Naive B cell (primary cell): Measurements from ENCODE around the gene GDF10. TPM values are rescaled to one million over a fixed set of nuclear protein-coding genes. Genes with fewer than 3 reads are reported as not detected.

Experiments
- ATAC-seq, 2 donors: fragments of 150-1000 bp; cut with Tn5 transposase; 2 replicates each; pipeline ENCODE4 v1.10.0; 2021; ENCODE audit warnings: low read depth in 2 of 2, mild to moderate bottlenecking in 2 of 2, moderate library complexity in 2 of 2
- DNase-seq: peaks from one replicate; pipeline ENCODE4 v3.0.0; 2022
- H3K27ac Mint-ChIP-seq, 6 donors: one replicate each; pipeline ENCODE4 v1.8.0; 2020 to 2022; ENCODE audit warnings: mild to moderate bottlenecking in 6 of 6, mixed read lengths in 6 of 6, moderate library complexity in 5 of 6, inconsistent platforms in 2 of 6
- H3K27me3 Mint-ChIP-seq, 3 donors: one replicate each; pipeline ENCODE4 v1.8.0; 2021 to 2022; ENCODE audit warnings: mixed read lengths in 3 of 3, mild to moderate bottlenecking in 1 of 3
- H3K36me3 Mint-ChIP-seq, 2 donors: one replicate each; pipeline ENCODE4 v1.8.0; 2020 to 2022; ENCODE audit warnings: mixed read lengths in 2 of 2, inconsistent platforms in 1 of 2, mild to moderate bottlenecking in 1 of 2
- H3K4me1 Mint-ChIP-seq, 3 donors: one replicate each; pipeline ENCODE4 v1.8.0; 2020 to 2022; ENCODE audit warnings: mixed read lengths in 3 of 3, inconsistent platforms in 1 of 3, mild to moderate bottlenecking in 1 of 3, moderate library complexity in 1 of 3
- H3K4me3 Mint-ChIP-seq, 8 donors: one replicate each; pipeline ENCODE4 v1.8.0; 2020 to 2022; ENCODE audit warnings: mild to moderate bottlenecking in 8 of 8, mixed read lengths in 8 of 8, moderate library complexity in 8 of 8, inconsistent platforms in 2 of 8
- H3K9me3 Mint-ChIP-seq, 7 donors: one replicate each; pipeline ENCODE4 v1.8.0; 2020 to 2022; ENCODE audit warnings: mixed read lengths in 7 of 7, mild to moderate bottlenecking in 5 of 7, inconsistent platforms in 2 of 7, moderate library complexity in 1 of 7
- polyA plus RNA-seq, 6 donors: library from polyadenylated mRNA; unstranded; fragments of 300-500 nt; fragmentation: Illumina TruSeq; gene quantifications; one replicate each; pipeline ENCODE4 v1.2.3, GENCODE V29; 2021; ENCODE audit warnings: low read depth in 6 of 6

The GDF10 gene
- polyA plus RNA-seq, 6 donors from 2014 or later = not detected

DNA sequence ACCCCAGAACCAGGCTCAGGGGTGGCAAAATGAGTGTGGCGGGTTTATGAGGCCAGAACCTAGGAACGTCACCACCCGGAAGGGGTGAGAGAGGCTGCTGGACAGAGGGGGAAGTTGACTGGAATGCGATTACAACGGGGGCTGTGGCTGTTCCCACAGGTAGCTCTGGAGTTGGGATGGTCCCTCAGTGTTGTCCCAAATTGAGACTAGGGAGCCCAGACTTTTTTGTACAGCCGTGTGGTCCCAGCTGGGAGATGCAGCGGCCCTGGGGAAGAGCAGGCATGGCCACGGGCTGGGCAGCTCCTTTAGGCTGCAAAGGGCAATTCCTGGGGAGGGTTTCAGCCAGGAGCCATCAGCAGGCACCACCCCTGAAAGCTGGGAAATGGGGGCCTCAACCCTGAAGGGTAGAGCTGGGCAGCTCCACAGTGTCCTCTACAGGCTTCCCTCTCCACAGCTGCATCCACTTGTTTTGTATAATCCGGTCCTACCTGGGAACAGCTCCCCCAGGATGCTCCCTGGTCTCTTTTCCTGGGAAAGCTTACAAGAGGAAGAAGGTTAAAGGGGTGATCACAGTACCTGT is 11.0 kb upstream of the GDF10 start:
- H3K36me3 Mint-ChIP-seq = no peaks in the 10 kb centered on the region
- H3K27me3 Mint-ChIP-seq = peaks cover 6 to 9% (median 8%) of the 10 kb centered on the region in 3 donors
- H3K4me3 Mint-ChIP-seq = no peak overlapping the region
- no peaks in the 10 kb centered on the region for H3K9me3 Mint-ChIP-seq
- H3K4me1 Mint-ChIP-seq = peaks cover 16 to 20% (median 17%) of the 10 kb centered on the region in 3 donors
- DNase-seq (no peak), ATAC-seq (no peak)
- no peak overlapping the region for H3K27ac Mint-ChIP-seq

DNA sequence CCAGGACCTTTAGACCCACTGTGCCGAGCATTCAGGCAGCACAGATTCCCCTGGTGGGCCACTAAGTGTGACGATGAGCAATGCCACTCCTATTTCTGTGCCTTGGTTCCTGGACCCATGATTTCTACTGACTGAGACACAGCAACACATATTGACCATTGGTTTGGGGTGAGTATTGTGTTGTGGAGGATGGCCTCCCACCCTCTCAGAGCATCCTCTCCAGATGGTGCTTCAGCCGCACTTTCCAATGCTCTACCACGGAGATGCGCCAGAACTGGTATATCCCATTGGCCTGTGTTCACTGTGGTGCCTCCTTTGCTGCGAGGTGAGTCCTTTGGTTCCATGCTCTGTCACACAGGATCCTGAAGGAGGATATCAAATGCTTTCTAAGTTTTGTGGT is 10.1 kb upstream of the GDF10 start:
- Mint-ChIP-seq H3K4me1 (peaks cover 13 to 17% (median 16%) of the 10 kb centered on the region in 3 donors), H3K27ac (no peak overlapping the region), H3K36me3 (no peaks in the 10 kb centered on the region), H3K4me3 (no peak overlapping the region), H3K27me3 (peaks cover 8 to 18% (median 17%) of the 10 kb centered on the region in 3 donors), H3K9me3 (no peaks in the 10 kb centered on the region)
- DNase-seq (no peak), ATAC-seq (no peak)

DNA sequence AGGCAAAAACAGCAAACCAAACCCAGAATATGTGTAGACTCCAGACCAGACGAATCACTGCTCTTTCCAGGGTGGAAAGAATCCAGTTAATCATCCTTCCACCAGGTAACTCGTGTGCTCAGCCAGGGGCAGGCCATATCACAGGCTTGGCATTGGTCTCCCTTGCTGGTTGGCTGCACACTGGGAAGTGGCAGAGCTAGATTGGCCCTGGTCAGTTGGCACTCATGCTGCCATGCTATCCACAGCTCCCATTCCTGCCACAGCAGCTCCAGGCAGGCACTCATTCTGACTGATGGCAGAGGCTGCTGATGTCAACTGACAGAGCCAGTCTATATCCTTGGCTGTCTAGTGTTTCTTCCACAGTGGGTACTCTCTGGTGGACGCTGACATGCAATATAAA is 9.7 kb upstream of the GDF10 start:
- no peaks in the 10 kb centered on the region for H3K36me3 Mint-ChIP-seq
- peaks cover 13 to 15% (median 15%) of the 10 kb centered on the region in 3 donors for H3K4me1 Mint-ChIP-seq
- no peak overlapping the region for H3K4me3 Mint-ChIP-seq
- DNase-seq = no peak
- peaks cover 13 to 22% (median 21%) of the 10 kb centered on the region in 3 donors for H3K27me3 Mint-ChIP-seq
- no peaks in the 10 kb centered on the region for H3K9me3 Mint-ChIP-seq
- peak overlapping the region in 1 of 6 donors; percentile 34 for H3K27ac Mint-ChIP-seq
- no peak for ATAC-seq

DNA sequence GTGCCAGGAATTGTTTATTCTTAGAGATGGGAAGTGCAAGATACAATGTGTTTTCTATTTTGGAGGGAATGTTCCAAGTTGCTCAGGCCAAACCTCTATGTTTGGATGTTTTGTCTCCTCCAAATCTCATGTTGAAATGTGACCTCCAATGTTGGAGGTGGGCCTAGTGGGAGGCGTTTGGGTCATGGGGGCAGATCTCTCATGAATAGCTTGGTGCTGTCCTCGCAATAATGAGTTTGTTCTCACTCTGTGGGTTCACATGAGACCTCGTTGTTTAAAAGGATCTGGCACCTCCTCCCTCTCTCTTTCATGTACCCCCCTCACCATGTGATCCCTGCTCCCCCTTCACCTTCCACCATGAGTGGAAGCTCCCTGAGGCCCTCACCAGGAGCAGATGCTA is 8.3 kb upstream of the GDF10 start:
- peaks cover under 1 to 2% (median 1%) of the 10 kb centered on the region in 3 donors for H3K4me1 Mint-ChIP-seq
- no peak overlapping the region for H3K4me3 Mint-ChIP-seq
- no peaks in the 10 kb centered on the region for H3K9me3 Mint-ChIP-seq
- no peaks in the 10 kb centered on the region for H3K36me3 Mint-ChIP-seq
- peak overlapping the region in 1 of 6 donors; percentile 73 for H3K27ac Mint-ChIP-seq
- H3K27me3 Mint-ChIP-seq = peaks cover 23 to 36% (median 34%) of the 10 kb centered on the region in 3 donors
- ATAC-seq = no peak
- no peak for DNase-seq

DNA sequence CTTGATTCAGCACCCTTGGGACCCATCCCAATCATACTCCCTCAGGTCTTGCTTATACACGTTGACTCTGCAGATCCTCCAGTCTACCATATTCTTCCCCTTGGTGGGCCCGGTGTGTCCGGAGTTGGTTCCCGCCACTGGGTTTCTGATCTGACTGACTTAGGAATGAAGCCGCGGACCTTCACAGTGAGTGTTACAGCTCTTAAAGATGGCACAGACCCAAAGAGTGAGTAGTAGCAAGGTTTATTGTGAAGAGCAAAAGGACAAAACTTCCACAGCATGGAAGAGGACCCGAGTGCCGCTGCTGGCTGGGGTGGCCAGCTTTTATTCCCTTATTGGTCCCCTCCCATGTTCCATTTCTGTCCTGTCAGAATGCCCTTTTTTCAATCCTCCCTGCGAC is 5.9 kb upstream of the GDF10 start:
- Mint-ChIP-seq H3K27me3 (peaks cover 34 to 50% (median 40%) of the 10 kb centered on the region in 3 donors), H3K9me3 (no peaks in the 10 kb centered on the region), H3K27ac (peak overlapping the region in 1 of 6 donors; percentile 71), H3K4me3 (no peak overlapping the region), H3K4me1 (no peaks in the 10 kb centered on the region), H3K36me3 (no peaks in the 10 kb centered on the region)
- ATAC-seq = no peak
- DNase-seq = no peak

DNA sequence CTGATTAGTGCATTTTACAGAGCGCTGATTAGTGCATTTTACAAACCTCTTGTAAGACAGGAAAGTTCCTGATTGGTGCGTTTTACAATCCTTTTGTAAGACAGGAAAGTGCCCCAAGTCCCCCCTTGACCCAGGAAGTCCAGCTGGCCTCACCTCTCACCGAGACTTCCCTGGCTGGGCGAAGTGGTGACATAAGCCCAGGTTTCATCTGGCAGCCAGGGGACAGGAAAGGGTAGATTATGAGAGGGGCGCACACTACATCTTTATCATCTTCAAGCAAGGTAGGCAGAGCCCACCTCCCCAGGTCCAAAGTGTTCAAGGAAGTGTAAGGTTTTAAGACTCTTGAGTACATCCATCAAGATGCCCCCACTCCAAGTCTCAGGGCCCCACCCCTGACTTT is 5.5 kb upstream of the GDF10 start:
- DNase-seq (no peak), ATAC-seq (no peak)
- Mint-ChIP-seq H3K27me3 (peaks cover 38 to 53% (median 45%) of the 10 kb centered on the region in 3 donors), H3K36me3 (no peaks in the 10 kb centered on the region), H3K4me1 (peaks cover 0 to 2% (median 0%) of the 10 kb centered on the region in 3 donors), H3K4me3 (no peak overlapping the region), H3K27ac (no peak overlapping the region), H3K9me3 (no peaks in the 10 kb centered on the region)

DNA sequence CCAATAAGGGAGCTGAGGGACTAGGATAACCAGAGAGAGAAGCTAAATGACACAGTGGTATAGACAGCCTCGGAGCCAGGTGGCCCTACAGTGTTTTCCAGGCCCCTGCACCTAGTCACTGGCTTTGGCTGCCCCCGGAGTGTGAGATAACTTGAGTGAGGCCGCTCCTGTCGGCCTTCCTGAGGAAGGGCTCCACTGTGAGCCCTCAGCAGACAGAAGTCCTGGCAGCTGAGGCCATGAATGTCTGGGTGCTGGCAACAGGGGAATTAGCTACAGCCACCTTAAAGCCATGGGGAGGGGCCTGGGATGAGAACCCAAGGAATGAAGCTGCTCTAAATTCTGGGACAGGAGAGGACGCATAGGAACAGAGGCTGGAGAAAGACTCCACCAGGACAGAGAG is 4.6 kb upstream of the GDF10 start:
- ATAC-seq (no peak), DNase-seq (no peak)
- Mint-ChIP-seq H3K4me3 (no peak overlapping the region), H3K4me1 (peaks cover 0 to 5% (median 0%) of the 10 kb centered on the region in 3 donors), H3K27ac (peak overlapping the region in 1 of 6 donors; percentile 38), H3K9me3 (no peaks in the 10 kb centered on the region), H3K36me3 (no peaks in the 10 kb centered on the region), H3K27me3 (peaks cover 42 to 55% (median 47%) of the 10 kb centered on the region in 3 donors)

DNA sequence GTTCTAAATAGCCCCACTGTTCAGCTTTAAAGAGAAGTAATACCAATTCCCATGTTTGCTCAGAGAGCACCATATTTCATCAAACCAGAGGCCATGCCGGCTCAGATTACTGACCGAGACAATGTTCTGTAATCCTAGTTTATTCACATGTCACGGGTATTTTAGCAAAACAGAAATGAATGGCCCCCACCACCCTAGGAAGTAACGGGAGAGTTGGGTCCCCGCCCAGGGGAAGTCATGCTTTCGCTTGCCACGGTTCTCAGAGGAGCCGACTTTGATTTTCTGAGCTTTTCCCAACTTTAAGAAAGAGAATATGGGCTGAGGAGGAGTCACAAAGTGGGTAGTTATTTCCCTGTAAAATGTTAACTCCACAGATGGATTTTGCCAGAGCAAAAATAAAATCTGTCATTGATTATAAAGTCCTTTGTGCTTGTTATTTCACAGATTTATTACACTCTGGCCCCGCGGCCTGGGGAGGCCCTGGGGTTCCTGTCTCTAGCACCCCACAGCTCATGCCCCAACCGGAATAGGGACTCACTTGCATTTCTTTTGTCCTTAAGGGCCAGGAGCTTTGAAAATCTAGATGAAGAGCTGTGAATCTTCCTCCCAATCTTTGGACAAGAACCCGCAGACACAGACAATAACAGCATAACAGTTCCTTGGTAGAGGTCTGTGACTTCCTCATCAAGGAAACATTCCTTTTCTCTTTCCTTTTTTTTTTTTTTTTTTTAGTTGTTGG is 3.7 kb upstream of the GDF10 start:
- peaks cover 5 to 8% (median 5%) of the 10 kb centered on the region in 3 donors for H3K4me1 Mint-ChIP-seq
- peaks cover 0 to 7% of the 10 kb centered on the region in 2 donors for H3K36me3 Mint-ChIP-seq
- no peaks in the 10 kb centered on the region for H3K9me3 Mint-ChIP-seq
- DNase-seq (no peak), ATAC-seq (no peak)
- peaks cover 46 to 64% (median 56%) of the 10 kb centered on the region in 3 donors for H3K27me3 Mint-ChIP-seq
- no peak overlapping the region for H3K4me3 Mint-ChIP-seq
- H3K27ac Mint-ChIP-seq = no peak overlapping the region

DNA sequence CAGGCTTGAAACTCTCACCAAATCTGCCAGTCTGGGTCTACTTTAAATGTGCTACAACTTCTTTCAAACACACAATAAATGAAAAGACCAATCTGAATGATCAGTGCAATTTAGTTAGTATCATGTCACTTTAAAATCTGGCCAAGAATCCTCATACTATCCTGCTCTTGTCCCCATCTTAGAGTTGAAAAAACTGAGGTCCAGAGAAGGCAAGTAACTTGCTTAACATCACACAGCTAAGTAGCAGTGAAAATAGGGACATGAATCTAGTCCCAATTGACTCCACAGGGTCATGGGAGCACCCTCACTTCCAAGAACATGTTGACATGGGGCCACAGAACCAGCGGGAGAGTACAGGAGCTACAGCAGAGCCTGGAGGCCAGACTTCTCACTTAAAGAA is 3.1 kb upstream of the GDF10 start:
- ATAC-seq (no peak), DNase-seq (no peak)
- peak overlapping the region in 1 of 6 donors; percentile 60 for H3K27ac Mint-ChIP-seq
- no peak overlapping the region for H3K4me3 Mint-ChIP-seq
- peaks cover 46 to 67% (median 58%) of the 10 kb centered on the region in 3 donors for H3K27me3 Mint-ChIP-seq
- H3K9me3 Mint-ChIP-seq = no peaks in the 10 kb centered on the region
- peaks cover 5 to 8% (median 5%) of the 10 kb centered on the region in 3 donors for H3K4me1 Mint-ChIP-seq
- H3K36me3 Mint-ChIP-seq = peaks cover 0 to 7% of the 10 kb centered on the region in 2 donors

DNA sequence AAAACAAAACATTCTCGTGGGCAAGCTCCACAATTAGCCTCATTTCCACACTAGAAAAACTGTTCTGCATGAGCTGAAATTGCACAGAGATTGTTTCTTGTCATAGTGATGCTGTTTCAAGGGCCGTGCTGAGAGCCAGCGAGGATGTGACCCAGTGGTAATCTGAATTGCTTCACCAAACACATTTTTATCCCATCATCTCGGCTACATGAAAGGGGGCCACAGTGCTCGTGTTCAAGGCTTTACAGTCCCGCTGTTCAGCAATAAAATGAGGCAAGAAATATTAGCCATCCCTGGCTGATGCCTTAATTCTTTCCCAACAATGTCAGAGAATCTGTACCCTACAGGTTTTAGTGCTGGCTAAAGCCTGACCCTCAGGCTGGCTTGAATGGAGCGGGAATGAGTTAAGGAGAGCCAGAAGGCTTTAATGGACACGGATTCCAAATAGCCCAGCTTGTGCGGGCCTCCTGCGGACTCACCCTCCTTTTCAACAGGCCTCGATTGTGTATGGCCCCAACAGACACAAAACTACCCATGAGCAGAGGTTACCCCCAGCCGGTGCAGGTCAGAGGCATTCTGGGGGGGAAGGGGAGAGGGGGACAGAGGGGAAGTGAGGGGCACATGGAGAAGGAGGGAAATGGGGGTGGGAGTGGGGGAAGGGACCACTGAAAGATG is 2.0 kb upstream of the GDF10 start:
- peaks cover 52 to 75% (median 69%) of the 10 kb centered on the region in 3 donors for H3K27me3 Mint-ChIP-seq
- peaks cover 0 to 7% of the 10 kb centered on the region in 2 donors for H3K36me3 Mint-ChIP-seq
- ATAC-seq (no peak), DNase-seq (no peak)
- H3K4me1 Mint-ChIP-seq = peaks cover 5 to 8% (median 5%) of the 10 kb centered on the region in 3 donors
- no peaks in the 10 kb centered on the region for H3K9me3 Mint-ChIP-seq
- no peak overlapping the region for H3K4me3 Mint-ChIP-seq
- H3K27ac Mint-ChIP-seq = no peak overlapping the region

DNA sequence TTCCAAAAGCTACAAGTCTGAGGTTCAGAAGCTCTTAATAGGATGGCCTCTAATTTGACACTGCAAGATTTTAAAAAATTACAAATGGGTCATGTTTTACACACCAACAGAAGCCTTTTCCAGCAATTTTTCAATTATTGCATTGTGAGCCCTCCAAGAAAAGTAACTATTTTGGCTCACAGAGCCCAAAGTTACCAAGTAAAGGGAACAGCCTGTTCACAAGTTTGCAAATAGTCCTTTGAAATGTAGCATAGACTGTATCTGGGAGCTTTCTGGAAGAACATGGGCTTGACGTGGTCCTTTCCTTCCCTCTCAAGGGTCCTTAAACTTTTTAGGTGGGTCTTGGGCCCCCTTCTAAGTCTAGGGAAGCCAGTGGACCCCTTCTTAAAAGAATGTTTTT is 1.3 kb upstream of the GDF10 start:
- Mint-ChIP-seq H3K27me3 (peaks cover 48 to 75% (median 71%) of the 10 kb centered on the region in 3 donors), H3K9me3 (no peaks in the 10 kb centered on the region), H3K4me3 (no peak overlapping the region), H3K4me1 (peaks cover 5 to 8% (median 5%) of the 10 kb centered on the region in 3 donors), H3K27ac (no peak overlapping the region), H3K36me3 (peaks cover 0 to 7% of the 10 kb centered on the region in 2 donors)
- no peak for DNase-seq
- ATAC-seq = no peak

DNA sequence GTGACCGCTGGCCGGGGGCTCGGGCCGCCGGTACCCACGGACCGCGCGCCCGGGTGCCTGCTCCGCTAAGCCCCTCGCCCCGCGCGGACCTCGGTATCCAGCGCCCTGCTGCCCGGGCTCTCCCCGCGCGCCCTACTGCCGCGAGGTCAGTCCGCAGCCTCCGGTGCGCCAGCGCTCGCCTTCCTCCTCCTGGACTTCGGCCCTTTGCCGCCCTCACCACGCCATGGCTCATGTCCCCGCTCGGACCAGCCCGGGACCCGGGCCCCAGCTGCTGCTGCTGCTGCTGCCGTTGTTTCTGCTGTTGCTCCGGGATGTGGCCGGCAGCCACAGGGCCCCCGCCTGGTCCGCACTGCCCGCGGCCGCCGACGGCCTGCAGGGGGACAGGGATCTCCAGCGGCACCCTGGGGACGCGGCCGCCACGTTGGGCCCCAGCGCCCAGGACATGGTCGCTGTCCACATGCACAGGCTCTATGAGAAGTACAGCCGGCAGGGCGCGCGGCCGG is 483 bp downstream of the GDF10 start:
- Mint-ChIP-seq H3K36me3 (peaks cover 0 to 7% of the 10 kb centered on the region in 2 donors), H3K27ac (no peak overlapping the region), H3K4me3 (peak overlapping the region in 2 of 8 donors; percentile 40 to 55), H3K4me1 (peaks cover 5 to 8% (median 5%) of the 10 kb centered on the region in 3 donors), H3K9me3 (no peaks in the 10 kb centered on the region), H3K27me3 (peaks cover 42 to 65% (median 56%) of the 10 kb centered on the region in 3 donors)
- no peak for ATAC-seq
- DNase-seq = no peak

DNA sequence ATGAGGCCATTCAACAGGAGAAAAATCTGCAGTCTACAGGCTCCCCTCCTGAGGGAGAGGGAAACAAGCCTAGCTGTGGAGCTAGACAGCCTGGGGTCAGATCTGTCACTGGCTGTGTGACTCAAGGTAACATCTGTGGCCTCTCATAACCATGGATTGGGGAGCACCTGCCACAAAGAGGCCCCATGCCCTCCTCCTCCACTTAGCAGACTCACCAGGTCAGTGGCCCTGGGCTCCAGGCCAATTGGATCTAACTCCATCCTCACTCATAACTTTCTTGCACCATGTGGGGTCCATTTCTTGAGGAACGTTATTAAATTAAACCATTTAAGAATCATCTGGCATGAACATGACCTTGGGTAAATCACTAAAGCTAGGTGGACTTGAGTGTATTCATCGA is 1.8 kb downstream of the GDF10 start:
- ATAC-seq (no peak), DNase-seq (no peak)
- Mint-ChIP-seq H3K9me3 (no peaks in the 10 kb centered on the region), H3K27me3 (peaks cover 37 to 52% (median 52%) of the 10 kb centered on the region in 3 donors), H3K27ac (no peak overlapping the region), H3K4me1 (peaks cover 9 to 10% (median 10%) of the 10 kb centered on the region in 3 donors), H3K36me3 (peaks cover 0 to 7% of the 10 kb centered on the region in 2 donors), H3K4me3 (no peak overlapping the region)
